PC-9 (cell line): ENCODE measurements around the gene SIGLEC15. TPM values are rescaled to one million over a fixed set of nuclear protein-coding genes. Genes with fewer than 3 reads are reported as not detected.

Experiments used
- BruUV-seq: library from RNA; stranded (reverse); fragments of 400-500 nt; replicated peaks from 2 replicates; lab custom pipeline; 2021; lab: Mats Ljungman, UMichigan
- CTCF ChIA-PET: fragments of 300-600 bp; sonication (Branson Sonifier 250); formaldehyde crosslinking; loops from one replicate; lab custom pipeline; 2022; ENCODE audit warnings: antibody characterized with exemption; lab: Charles Lee
- POLR2A ChIA-PET: fragments of 300-600 bp; sonication (Branson Sonifier 250); formaldehyde crosslinking; loops from one replicate; lab custom pipeline; 2022; ENCODE audit warnings: antibody characterized with exemption; ENCODE audit not compliant: unreplicated experiment; lab: Charles Lee
- DNase-seq, 2 experiments: peaks; one replicate each; pipeline versions ENCODE4 v3.0.0 to v3.0.0-alpha.2; 2015 to 2022; ENCODE audit warnings: mixed read lengths in 1 of 2
- H2AFZ ChIP-seq: fragments of 200-600 bp; sonication (generic); 2 replicates; pipeline ENCODE4 v1.8.1; 2017; ENCODE audit warnings: antibody characterized with exemption
- H3F3A ChIP-seq: fragments of 200-600 bp; sonication (generic); 2 replicates; pipeline ENCODE4 v1.8.1; 2017; ENCODE audit warnings: antibody characterized with exemption, mild to moderate bottlenecking, low read depth; ENCODE audit not compliant: insufficient read depth
- H3K27ac ChIP-seq: fragments of 200-600 bp; sonication (generic); 2 replicates; pipeline ENCODE4 v1.6.1; 2016; ENCODE audit warnings: mixed run types
- H3K27me3 ChIP-seq: fragments of 200-600 bp; sonication (generic); 2 replicates; pipeline ENCODE4 v1.6.1; 2016; ENCODE audit warnings: low read depth, mixed run types; ENCODE audit not compliant: insufficient read depth
- H3K36me3 ChIP-seq: fragments of 200-600 bp; sonication (generic); 2 replicates; pipeline ENCODE4 v1.6.1; 2016; ENCODE audit warnings: low read depth, mixed run types
- H3K4me1 ChIP-seq: fragments of 200-600 bp; sonication (generic); replicated peaks from 2 replicates; pipeline ENCODE4 v1.6.1; 2016; ENCODE audit warnings: mixed run types; ENCODE audit not compliant: insufficient read depth
- H3K4me2 ChIP-seq: fragments of 200-600 bp; sonication (generic); 2 replicates; pipeline ENCODE4 v1.6.1; 2017; ENCODE audit warnings: mixed run types
- H3K4me3 ChIP-seq: fragments of 200-600 bp; sonication (generic); 2 replicates; pipeline ENCODE4 v1.6.1; 2016; ENCODE audit warnings: mixed run types
- H3K79me2 ChIP-seq: fragments of 200-600 bp; sonication (generic); 2 replicates; pipeline ENCODE4 v1.6.1; 2017; ENCODE audit warnings: low read depth, mixed run types
- H3K9me2 ChIP-seq: fragments of 200-600 bp; sonication (generic); 2 replicates; pipeline ENCODE4 v1.8.1; 2017; ENCODE audit warnings: mild to moderate bottlenecking; ENCODE audit not compliant: insufficient read depth
- H3K9me3 ChIP-seq: fragments of 200-600 bp; sonication (generic); 2 replicates; pipeline ENCODE4 v1.8.1; 2016; ENCODE audit warnings: low read depth; ENCODE audit not compliant: insufficient read depth
- H4K20me1 ChIP-seq: fragments of 200-600 bp; sonication (generic); 2 replicates; pipeline ENCODE4 v1.8.1; 2017; ENCODE audit not compliant: insufficient read depth
- EZH2 ChIP-seq: fragments of 200-600 bp; sonication (generic); IDR thresholded peaks from 2 replicates; pipeline ENCODE4 v1.8.0; 2017; ENCODE audit warnings: antibody characterized with exemption, low read depth
- intact Hi-C: fragments of 100-400 bp; cut with micrococcal nuclease; formaldehyde crosslinking; loops from one replicate; pipeline ENCODE4 v1.10.0; 2022; ENCODE audit not compliant: unreplicated experiment
- total RNA-seq: library from RNA; stranded (reverse); gene quantifications from 2 replicates; pipeline ENCODE4 v1.2.3, GENCODE V29; 2021
- TF ChIP-seq, protein P1 (sequence below): fragments of 200-600 bp; sonication (generic); conservative IDR thresholded peaks from 2 replicates; pipeline ENCODE4 v1.6.1; 2017; ENCODE audit warnings: mixed run types, antibody characterized with exemption, mild to moderate bottlenecking, moderate library complexity

SIGLEC15 gene
- total RNA-seq, 1 experiment from 2014 or later = 1.0 TPM

DNA sequence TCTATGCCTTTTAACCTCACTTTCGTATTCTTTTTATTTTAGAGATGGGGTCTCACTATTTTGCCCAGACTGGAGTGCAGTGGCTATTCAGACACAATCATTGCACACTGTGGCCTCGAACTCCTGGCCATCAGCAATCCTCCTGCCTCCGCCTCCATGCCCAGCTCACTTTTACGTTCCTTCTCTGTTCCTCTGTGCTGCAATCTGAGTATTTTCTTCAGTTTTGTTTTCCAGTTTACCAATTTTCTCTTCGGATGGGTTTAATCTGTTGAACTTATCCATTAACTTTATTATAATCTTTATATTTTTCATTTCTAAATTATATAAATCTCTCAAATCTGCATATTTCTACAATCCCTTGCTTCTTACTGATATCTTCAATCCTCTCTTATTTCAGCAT is 38.6 kb downstream of the SIGLEC15 start:
- H3F3A ChIP-seq = no peaks in the 10 kb centered on the region
- H3K4me3 ChIP-seq = no peak overlapping the region
- no peak for TF ChIP-seq EZH2
- TF ChIP-seq, protein P1, sequence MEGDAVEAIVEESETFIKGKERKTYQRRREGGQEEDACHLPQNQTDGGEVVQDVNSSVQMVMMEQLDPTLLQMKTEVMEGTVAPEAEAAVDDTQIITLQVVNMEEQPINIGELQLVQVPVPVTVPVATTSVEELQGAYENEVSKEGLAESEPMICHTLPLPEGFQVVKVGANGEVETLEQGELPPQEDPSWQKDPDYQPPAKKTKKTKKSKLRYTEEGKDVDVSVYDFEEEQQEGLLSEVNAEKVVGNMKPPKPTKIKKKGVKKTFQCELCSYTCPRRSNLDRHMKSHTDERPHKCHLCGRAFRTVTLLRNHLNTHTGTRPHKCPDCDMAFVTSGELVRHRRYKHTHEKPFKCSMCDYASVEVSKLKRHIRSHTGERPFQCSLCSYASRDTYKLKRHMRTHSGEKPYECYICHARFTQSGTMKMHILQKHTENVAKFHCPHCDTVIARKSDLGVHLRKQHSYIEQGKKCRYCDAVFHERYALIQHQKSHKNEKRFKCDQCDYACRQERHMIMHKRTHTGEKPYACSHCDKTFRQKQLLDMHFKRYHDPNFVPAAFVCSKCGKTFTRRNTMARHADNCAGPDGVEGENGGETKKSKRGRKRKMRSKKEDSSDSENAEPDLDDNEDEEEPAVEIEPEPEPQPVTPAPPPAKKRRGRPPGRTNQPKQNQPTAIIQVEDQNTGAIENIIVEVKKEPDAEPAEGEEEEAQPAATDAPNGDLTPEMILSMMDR = no peak
- H2AFZ ChIP-seq = no peak overlapping the region
- no peaks in the 10 kb centered on the region for H3K4me1 ChIP-seq
- H3K4me2 ChIP-seq = no peak overlapping the region
- H4K20me1 ChIP-seq = no peaks in the 10 kb centered on the region
- ChIA-PET CTCF (no interaction called here), POLR2A (no interaction called here)
- intact Hi-C loops = no loop called here
- no peaks in the 10 kb centered on the region for H3K79me2 ChIP-seq
- H3K36me3 ChIP-seq = peaks cover 43% of the 10 kb centered on the region
- H3K27me3 ChIP-seq = no peaks in the 10 kb centered on the region
- DNase-seq = no peak
- BruUV-seq = no TSS peak
- no peak overlapping the region for H3K27ac ChIP-seq
- no peaks in the 10 kb centered on the region for H3K9me3 ChIP-seq
- no peaks in the 10 kb centered on the region for H3K9me2 ChIP-seq

- no peak overlapping the region for H3K4me2 ChIP-seq
- DNase-seq = no peak
- no peaks in the 10 kb centered on the region for H3K9me3 ChIP-seq
- no peaks in the 10 kb centered on the region for H3K9me2 ChIP-seq
- H3K27me3 ChIP-seq = no peaks in the 10 kb centered on the region
- no TSS peak for BruUV-seq
- TF ChIP-seq, protein P1 = no peak
- no peak for TF ChIP-seq EZH2
- H3K4me1 ChIP-seq = no peaks in the 10 kb centered on the region
- POLR2A ChIA-PET = no interaction called here
- no peak overlapping the region for H3K27ac ChIP-seq
- no peaks in the 10 kb centered on the region for H4K20me1 ChIP-seq
- CTCF ChIA-PET = no interaction called here
- intact Hi-C loops = no loop called here
- H2AFZ ChIP-seq = no peak overlapping the region
- H3K36me3 ChIP-seq = peaks cover 48% of the 10 kb centered on the region
- no peaks in the 10 kb centered on the region for H3K79me2 ChIP-seq
- H3F3A ChIP-seq = no peaks in the 10 kb centered on the region
- no peak overlapping the region for H3K4me3 ChIP-seq
These were observed 40.0 kb downstream of the SIGLEC15 start for GRCh38 chr18:45865466-45865865.

DNA sequence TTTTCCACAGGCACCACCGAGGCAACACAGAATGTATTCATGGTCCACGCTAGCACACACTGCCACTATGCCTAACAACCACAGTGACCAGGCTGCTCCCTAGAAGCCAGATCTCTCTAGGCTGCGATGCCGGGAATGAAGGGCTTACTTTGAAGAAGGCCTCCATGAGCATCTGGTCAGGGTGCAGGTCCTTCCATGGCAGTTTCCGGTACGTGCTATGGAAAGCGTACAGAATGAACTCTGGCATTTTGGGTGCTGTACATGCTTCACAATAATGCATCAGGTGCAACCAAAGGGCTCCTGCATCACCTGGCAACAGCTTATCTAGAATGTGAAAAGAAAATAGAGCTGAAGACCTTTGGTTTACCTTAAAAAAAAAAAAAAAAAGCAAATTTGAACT is 44.9 kb downstream of the SIGLEC15 start:
- BruUV-seq = no TSS peak
- DNase-seq = no peak
- no peak overlapping the region for H2AFZ ChIP-seq
- H3K4me2 ChIP-seq = no peak overlapping the region
- ChIA-PET POLR2A (no interaction called here), CTCF (no interaction called here)
- no peaks in the 10 kb centered on the region for H3K79me2 ChIP-seq
- H3K27me3 ChIP-seq = no peaks in the 10 kb centered on the region
- TF ChIP-seq, protein P1 = no peak
- no peak for TF ChIP-seq EZH2
- no peak overlapping the region for H3K27ac ChIP-seq
- H3K9me3 ChIP-seq = no peaks in the 10 kb centered on the region
- peaks cover 18% of the 10 kb centered on the region for H3F3A ChIP-seq
- no peak overlapping the region for H3K4me3 ChIP-seq
- no peaks in the 10 kb centered on the region for H4K20me1 ChIP-seq
- H3K4me1 ChIP-seq = peaks cover 19% of the 10 kb centered on the region
- intact Hi-C loops = no loop called here
- peaks cover 31% of the 10 kb centered on the region for H3K36me3 ChIP-seq
- no peaks in the 10 kb centered on the region for H3K9me2 ChIP-seq
